Activated B cell treated with CpG ODN at 0.5 μM for 24 hours (primary cell): ENCODE data around the gene PRR15L. TPM values are rescaled to one million over a fixed set of nuclear protein-coding genes. Genes with fewer than 3 reads are reported as not detected.

Experiments used
- ATAC-seq: fragments of 200-7000 bp; cut with Tn5 transposase; one replicate; pipeline ENCODE4 v1.10.0; 2021; ENCODE audit warnings: low read depth, mild to moderate bottlenecking, moderate library complexity
- CTCF ChIA-PET: fragments of 350-600 bp; sonication (Branson Sonifier 250); formaldehyde crosslinking; loops from one replicate; lab custom pipeline; 2021; ENCODE audit warnings: antibody characterized with exemption; lab: Charles Lee
- POLR2A ChIA-PET: fragments of 350-600 bp; sonication (Branson Sonifier 250); formaldehyde crosslinking; loops from one replicate; lab custom pipeline; 2021; ENCODE audit warnings: antibody characterized with exemption; lab: Charles Lee
- DNase-seq: peaks from one replicate; pipeline ENCODE4 v3.0.0; 2022
- H3K27ac Mint-ChIP-seq: one replicate; pipeline ENCODE4 v1.8.0; 2020; ENCODE audit warnings: mixed read lengths
- H3K27me3 Mint-ChIP-seq: one replicate; pipeline ENCODE4 v1.8.0; 2021; ENCODE audit warnings: mixed read lengths
- H3K36me3 Mint-ChIP-seq: one replicate; pipeline ENCODE4 v1.8.0; 2021; ENCODE audit warnings: low read depth, mixed read lengths
- H3K4me1 Mint-ChIP-seq: one replicate; pipeline ENCODE4 v1.8.0; 2021; ENCODE audit warnings: mixed read lengths
- H3K4me3 Mint-ChIP-seq: one replicate; pipeline ENCODE4 v1.8.0; 2020; ENCODE audit warnings: mild to moderate bottlenecking, mixed read lengths
- H3K9me3 Mint-ChIP-seq: one replicate; pipeline ENCODE4 v1.8.0; 2020; ENCODE audit warnings: mixed read lengths
- intact Hi-C: fragments of 100-400 bp; cut with micrococcal nuclease; formaldehyde crosslinking; loops from one replicate; pipeline ENCODE4 v1.15.1; 2024
- total RNA-seq: library from RNA; stranded (reverse); gene quantifications from 2 replicates; pipeline ENCODE4 v1.2.3, GENCODE V29; 2022
- TF ChIP-seq, protein P1 (sequence below): fragments of 200-600 bp; IDR thresholded peaks from one replicate; pipeline ENCODE4 v1.8.0; 2022; ENCODE audit warnings: antibody characterized with exemption, mild to moderate bottlenecking

The PRR15L gene
- total RNA-seq, 1 donor from 2014 or later: not detected

DNA sequence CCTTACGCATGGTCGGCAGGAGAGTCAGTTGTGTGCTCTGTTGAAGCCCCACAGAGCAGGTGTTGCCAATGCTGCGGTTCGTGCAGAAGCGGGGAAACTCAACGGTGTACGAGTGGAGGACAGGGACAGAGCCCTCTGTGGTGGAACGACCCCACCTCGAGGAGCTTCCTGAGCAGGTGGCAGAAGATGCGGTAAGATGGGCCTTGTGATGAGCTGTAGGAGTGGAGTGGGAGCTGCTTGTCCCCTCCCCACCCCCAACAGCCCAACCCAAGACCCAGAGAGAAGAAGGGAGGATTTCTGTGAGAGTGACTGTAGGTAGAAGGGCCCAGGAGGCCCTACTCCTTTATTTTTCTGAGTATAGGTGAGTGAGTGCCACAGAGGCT lies 18.1 kb upstream of the PRR15L start:
- DNase-seq: no peak
- no peak for ATAC-seq
- peaks cover 21% of the 10 kb centered on the region for H3K4me1 Mint-ChIP-seq
- CTCF ChIA-PET: interaction anchor here (1.0 kb wide), 1 partner anchor 42 kb away, joined by 3 read pairs; no protein-coding TSS in a partner anchor
- no peaks in the 10 kb centered on the region for H3K9me3 Mint-ChIP-seq
- TF ChIP-seq, protein P1, sequence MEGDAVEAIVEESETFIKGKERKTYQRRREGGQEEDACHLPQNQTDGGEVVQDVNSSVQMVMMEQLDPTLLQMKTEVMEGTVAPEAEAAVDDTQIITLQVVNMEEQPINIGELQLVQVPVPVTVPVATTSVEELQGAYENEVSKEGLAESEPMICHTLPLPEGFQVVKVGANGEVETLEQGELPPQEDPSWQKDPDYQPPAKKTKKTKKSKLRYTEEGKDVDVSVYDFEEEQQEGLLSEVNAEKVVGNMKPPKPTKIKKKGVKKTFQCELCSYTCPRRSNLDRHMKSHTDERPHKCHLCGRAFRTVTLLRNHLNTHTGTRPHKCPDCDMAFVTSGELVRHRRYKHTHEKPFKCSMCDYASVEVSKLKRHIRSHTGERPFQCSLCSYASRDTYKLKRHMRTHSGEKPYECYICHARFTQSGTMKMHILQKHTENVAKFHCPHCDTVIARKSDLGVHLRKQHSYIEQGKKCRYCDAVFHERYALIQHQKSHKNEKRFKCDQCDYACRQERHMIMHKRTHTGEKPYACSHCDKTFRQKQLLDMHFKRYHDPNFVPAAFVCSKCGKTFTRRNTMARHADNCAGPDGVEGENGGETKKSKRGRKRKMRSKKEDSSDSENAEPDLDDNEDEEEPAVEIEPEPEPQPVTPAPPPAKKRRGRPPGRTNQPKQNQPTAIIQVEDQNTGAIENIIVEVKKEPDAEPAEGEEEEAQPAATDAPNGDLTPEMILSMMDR: no peak
- POLR2A ChIA-PET: interaction anchor here (0.6 kb wide), 1 partner anchor 144 kb away, joined by 3 read pairs; the partner anchor contains the start of genes LRRC46 and MRPL10
- no peaks in the 10 kb centered on the region for H3K27me3 Mint-ChIP-seq
- H3K36me3 Mint-ChIP-seq: peaks cover 71% of the 10 kb centered on the region
- intact Hi-C loops: no loop called here
- no peak overlapping the region for H3K4me3 Mint-ChIP-seq
- H3K27ac Mint-ChIP-seq: no peak overlapping the region

DNA sequence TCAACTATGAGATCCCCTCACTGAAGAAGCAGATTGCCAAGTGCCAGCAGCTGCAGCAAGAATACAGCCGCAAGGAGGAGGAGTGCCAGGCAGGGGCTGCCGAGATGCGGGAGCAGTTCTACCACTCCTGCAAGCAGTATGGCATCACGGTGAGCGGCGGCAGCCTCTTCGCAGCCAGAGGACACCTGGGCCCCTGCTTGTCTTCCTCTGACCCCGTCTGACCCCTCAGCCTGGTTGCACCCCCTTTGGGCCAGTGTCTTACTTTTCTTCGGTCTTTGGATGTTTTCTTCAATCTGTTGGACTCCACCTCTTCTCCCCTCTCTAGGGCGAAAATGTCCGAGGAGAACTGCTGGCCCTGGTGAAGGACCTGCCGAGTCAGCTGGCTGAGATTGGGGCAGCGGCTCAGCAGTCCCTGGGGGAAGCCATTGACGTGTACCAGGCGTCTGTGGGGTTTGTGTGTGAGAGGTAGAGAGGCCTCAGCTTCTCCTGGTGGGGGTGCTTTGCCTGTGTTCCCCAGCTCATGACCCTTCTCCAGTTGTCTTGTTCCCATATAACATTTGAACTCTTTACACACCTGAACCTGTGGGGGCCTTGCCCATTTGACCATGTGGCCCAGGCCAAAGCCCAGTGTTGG lies 17.6 kb upstream of the PRR15L start:
- ChIA-PET CTCF (no interaction called here), POLR2A (no interaction called here)
- TF ChIP-seq, protein P1: no peak
- Mint-ChIP-seq H3K27ac (no peak overlapping the region), H3K36me3 (peaks cover 66% of the 10 kb centered on the region), H3K9me3 (no peaks in the 10 kb centered on the region), H3K27me3 (no peaks in the 10 kb centered on the region), H3K4me1 (peaks cover 25% of the 10 kb centered on the region), H3K4me3 (no peak overlapping the region)
- intact Hi-C loops: no loop called here
- ATAC-seq: no peak
- DNase-seq: no peak

DNA sequence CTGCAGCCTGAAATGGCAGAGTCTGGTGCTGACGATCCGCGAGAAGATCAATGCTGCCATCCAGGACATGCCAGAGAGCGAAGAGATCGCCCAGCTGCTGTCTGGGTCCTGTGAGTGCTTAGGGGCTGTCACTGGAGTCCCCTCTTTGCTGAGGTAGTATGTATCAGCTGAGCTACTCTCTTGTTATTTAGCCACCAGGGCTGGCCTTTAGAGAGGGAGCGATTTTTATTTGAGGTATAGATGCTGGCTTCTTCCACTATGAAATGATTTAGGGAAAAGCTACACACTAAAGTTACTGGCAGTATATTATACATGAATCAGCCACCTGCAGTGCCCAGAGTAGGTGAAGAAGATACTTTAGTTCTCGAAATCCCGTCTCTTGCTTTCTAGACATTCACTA lies 15.9 kb upstream of the PRR15L start:
- ATAC-seq (no peak), DNase-seq (no peak)
- intact Hi-C loops: no loop called here
- no peak overlapping the region for H3K27ac Mint-ChIP-seq
- no peaks in the 10 kb centered on the region for H3K9me3 Mint-ChIP-seq
- TF ChIP-seq, protein P1: no peak
- CTCF ChIA-PET: no interaction called here
- POLR2A ChIA-PET: no interaction called here
- peaks cover 30% of the 10 kb centered on the region for H3K4me1 Mint-ChIP-seq
- peaks cover 49% of the 10 kb centered on the region for H3K36me3 Mint-ChIP-seq
- no peak overlapping the region for H3K4me3 Mint-ChIP-seq
- no peaks in the 10 kb centered on the region for H3K27me3 Mint-ChIP-seq

DNA sequence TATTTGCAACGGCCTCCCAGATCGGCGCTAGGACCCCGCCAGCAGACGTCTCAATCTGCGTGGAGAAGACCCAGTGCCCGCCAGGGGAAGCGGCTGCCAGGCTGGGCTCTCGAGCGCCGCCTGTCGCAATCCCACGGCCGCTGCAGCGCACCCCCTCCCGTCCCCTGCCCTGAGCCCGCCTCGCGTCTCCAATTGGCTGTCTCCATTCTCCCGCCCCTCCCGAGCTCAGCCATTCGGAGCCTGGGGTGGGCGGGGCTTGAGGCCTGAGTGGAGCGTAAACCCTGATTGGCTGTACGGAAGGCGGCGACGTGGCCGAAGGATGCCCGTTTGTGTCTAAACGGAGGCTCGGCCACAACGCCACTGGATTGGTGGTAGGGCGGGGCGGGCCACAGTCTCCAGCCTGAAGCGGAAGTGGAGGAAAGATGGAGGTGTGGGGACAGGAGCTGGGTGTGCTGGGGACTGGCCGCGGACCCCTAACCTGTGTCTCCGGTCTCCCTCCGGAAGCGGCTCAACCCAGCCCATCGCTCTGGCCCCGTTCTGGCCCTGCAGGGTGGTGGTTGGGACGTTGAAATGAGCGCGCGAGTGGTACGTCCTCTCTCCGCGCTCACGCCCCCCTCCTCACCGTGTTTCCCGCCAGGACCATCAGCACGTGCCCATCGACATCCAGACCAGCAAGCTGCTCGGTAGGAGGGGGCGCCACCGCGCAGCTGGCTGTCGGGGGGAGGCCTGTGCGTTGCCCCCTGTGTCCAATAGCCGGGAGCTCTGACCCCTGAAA lies 13.2 kb upstream of the PRR15L start, which contains the start of gene CDK5RAP3:
Gene CDK5RAP3, plus strand, starts transcription at position 389 of the 775 bp plus-strand sequence. Its CDS starts 34 bp downstream, at position 423.
- H3K27ac Mint-ChIP-seq: peak within 1 kb of the TSS; percentile 91
- CTCF ChIA-PET: interaction anchor here (0.7 to 4.2 kb wide), 17 partner anchors 8 to 130 kb away, joined by 3 to 60 read pairs (median 4); partner anchors contain the start of genes PNPO, SCRN2 and SP2
- H3K4me1 Mint-ChIP-seq: peaks cover 30% of the 10 kb centered on the region
- intact Hi-C loops: loop anchor here (1.0 to 2.0 kb wide), 6 partner anchors 22 to 140 kb away; partner anchors contain the start of genes LRRC46, MRPL10, PNPO and SCRN2
- DNase-seq (peak; percentile 98), ATAC-seq (peak; percentile 99)
- H3K27me3 Mint-ChIP-seq: no peaks in the 10 kb centered on the region
- no peaks in the 10 kb centered on the region for H3K9me3 Mint-ChIP-seq
- POLR2A ChIA-PET: interaction anchor here (0.6 to 3.8 kb wide), 21 partner anchors 9 to 1818 kb away, joined by 3 to 51 read pairs (median 4); partner anchors contain the start of genes KAT7, KPNB1, LRRC46 and MRPL10
- TF ChIP-seq, protein P1: peak; percentile 38
- peaks cover 28% of the 10 kb centered on the region for H3K36me3 Mint-ChIP-seq
- H3K4me3 Mint-ChIP-seq: peak within 1 kb of the TSS; percentile 97
